Measurements from ENCODE around the gene CITED4. TPM values are rescaled to one million over a fixed set of nuclear protein-coding genes. Genes with fewer than 3 reads are reported as not detected.

Gene CITED4
- total and polyA plus RNA-seq, 11 donors = 3.2 to 49.5 (median 29.2) TPM

GRCh38 chr1:40819101-40819500, 43.1 kb downstream of the CITED4 start:
- no peaks in the 10 kb centered on the region for H3K36me3 ChIP-seq
- no peak overlapping the region for H3K4me3 ChIP-seq
- H3K4me1 ChIP-seq = peaks cover 0 to 12% (median 7%) of the 10 kb centered on the region in 12 donors
- no peaks in the 10 kb centered on the region for H3K9me3 ChIP-seq
- no peak for DNase-seq
- no peak for TF ChIP-seq POLR2A (IDR thresholded peaks at IDR 0.05)
- TF ChIP-seq, protein P1, sequence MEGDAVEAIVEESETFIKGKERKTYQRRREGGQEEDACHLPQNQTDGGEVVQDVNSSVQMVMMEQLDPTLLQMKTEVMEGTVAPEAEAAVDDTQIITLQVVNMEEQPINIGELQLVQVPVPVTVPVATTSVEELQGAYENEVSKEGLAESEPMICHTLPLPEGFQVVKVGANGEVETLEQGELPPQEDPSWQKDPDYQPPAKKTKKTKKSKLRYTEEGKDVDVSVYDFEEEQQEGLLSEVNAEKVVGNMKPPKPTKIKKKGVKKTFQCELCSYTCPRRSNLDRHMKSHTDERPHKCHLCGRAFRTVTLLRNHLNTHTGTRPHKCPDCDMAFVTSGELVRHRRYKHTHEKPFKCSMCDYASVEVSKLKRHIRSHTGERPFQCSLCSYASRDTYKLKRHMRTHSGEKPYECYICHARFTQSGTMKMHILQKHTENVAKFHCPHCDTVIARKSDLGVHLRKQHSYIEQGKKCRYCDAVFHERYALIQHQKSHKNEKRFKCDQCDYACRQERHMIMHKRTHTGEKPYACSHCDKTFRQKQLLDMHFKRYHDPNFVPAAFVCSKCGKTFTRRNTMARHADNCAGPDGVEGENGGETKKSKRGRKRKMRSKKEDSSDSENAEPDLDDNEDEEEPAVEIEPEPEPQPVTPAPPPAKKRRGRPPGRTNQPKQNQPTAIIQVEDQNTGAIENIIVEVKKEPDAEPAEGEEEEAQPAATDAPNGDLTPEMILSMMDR (IDR thresholded peaks at IDR 0.05) = no peak
- ATAC-seq = no peak
- no peak overlapping the region for H3K27ac ChIP-seq
- intact Hi-C loops (cut with DNase I) = no loop called here
- 52 to 67% (median 58%) methylated on average over 19 to 26 of the region's 26 CpGs for WGBS, 4 donors
- H3K27me3 ChIP-seq = peaks cover 0 to 10% (median 8%) of the 10 kb centered on the region in 9 donors

DNA sequence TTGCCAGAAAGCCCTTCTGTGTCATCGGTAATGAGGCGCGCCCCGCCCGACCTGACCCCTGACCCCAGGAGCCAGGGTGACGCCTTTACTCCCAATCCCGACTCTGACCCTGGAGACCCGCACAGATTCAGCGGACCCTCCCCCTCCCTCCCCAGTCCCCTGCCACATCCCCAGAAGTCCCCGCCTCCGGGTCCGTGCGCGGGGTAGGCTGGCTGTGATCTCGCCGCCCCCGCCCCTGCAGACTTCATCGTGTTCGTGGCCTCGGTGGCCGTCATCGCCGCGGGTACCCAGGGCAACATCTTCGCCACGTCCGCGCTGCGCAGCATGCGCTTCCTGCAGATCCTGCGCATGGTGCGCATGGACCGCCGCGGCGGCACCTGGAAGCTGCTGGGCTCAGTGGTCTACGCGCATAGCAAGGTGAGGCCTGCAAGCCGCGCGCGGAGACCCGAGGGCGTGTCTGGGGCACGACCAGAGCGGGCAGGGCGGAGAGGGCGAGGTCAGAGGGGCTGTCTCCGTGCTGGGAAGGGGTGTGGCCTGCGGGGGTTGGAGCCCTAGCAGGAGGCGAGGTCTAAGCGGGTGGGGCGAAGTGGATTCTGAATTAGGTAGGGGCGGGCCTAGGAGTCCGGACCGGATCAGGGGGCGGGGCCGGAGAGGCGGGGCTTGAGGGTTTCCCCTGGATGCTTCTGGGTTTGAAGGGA, 43.8 kb downstream of the CITED4 start:
- DNase-seq (peak; percentile 51 to 83 (median 54)), ATAC-seq (peak; percentile 21 to 84 (median 80))
- Histone ChIP-seq H3K4me3 (peak overlapping the region; percentile 2 to 58 (median 46)), H3K27ac (no peak overlapping the region), H3K4me1 (peaks cover 0 to 12% (median 7%) of the 10 kb centered on the region in 12 donors), H3K36me3 (no peaks in the 10 kb centered on the region), H3K9me3 (no peaks in the 10 kb centered on the region), H3K27me3 (peaks cover 0 to 10% (median 8%) of the 10 kb centered on the region in 9 donors)
- intact Hi-C loops (cut with DNase I) = no loop called here
- WGBS, 4 donors = 3 to 16% (median 6%) methylated on average over 47 to 59 of the region's 59 CpGs
- TF ChIP-seq, protein P1 (IDR thresholded peaks at IDR 0.05) = no peak
- no peak for TF ChIP-seq POLR2A (IDR thresholded peaks at IDR 0.05)

DNA sequence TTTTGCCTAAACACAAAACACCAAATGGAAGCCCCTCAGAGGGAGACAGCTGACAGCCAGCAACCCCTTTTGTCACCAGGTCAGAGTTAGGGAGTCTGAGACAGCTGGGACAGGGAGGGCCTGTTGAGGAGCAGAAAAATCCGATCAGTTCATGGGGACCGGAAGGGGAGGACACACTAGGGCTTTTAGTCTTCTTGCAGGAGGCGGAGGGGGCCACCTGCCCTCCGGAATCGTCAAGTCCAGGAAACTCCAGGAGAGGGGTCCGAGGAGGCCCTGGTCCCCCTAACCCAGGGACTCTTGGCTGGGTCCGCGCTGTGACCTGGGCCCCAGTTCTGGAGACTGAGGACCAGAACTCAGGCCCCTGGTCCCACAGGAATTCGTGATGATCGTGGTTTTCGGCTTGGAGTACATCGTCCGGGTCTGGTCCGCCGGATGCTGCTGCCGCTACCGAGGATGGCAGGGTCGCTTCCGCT, 44.3 kb downstream of the CITED4 start:
- H3K4me3 ChIP-seq = peak overlapping the region in 9 of 12 donors; percentile 39 to 58 (median 51)
- DNase-seq (no peak), ATAC-seq (no peak)
- 34 to 55% (median 51%) methylated on average over 11 to 19 of the region's 19 CpGs for WGBS, 4 donors
- H3K9me3 ChIP-seq = no peaks in the 10 kb centered on the region
- TF ChIP-seq POLR2A (IDR thresholded peaks at IDR 0.05) = no peak
- TF ChIP-seq, protein P1 (IDR thresholded peaks at IDR 0.05) = no peak
- H3K27me3 ChIP-seq = peaks cover 0 to 10% (median 8%) of the 10 kb centered on the region in 9 donors
- H3K36me3 ChIP-seq = no peaks in the 10 kb centered on the region
- peaks cover 0 to 12% (median 7%) of the 10 kb centered on the region in 12 donors for H3K4me1 ChIP-seq
- intact Hi-C loops (cut with DNase I) = no loop called here
- no peak overlapping the region for H3K27ac ChIP-seq

DNA sequence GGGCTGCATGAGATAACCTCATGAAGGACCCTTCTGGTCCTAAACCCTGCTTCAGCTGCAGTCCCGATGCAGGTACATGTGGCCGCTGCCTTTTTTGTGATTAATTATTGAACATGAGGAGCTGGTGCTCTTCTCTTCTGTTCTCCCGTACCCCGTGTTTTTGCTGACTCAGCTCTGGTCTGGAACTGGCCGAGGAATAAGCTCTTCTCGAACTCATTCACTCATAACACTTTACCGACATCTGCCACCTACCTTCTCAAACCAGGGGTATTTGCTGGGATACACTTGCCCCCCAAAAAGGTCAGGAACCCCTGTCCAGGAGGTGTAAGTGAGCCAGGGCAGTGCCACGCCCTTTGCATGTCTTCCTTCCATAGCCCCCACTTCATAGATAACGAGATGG, 46.7 kb downstream of the CITED4 start:
- no peak overlapping the region for H3K27ac ChIP-seq

More for the DNA sequence above, 46.7 kb downstream of the CITED4 start:
- ATAC-seq (no peak), DNase-seq (no peak)
- H3K9me3 ChIP-seq = no peaks in the 10 kb centered on the region
- intact Hi-C loops (cut with DNase I) = no loop called here
- 75 to 83% (median 81%) methylated on average over 9 of the region's 9 CpGs for WGBS, 4 donors
- H3K4me3 ChIP-seq = no peak overlapping the region
- peaks cover 0 to 10% (median 8%) of the 10 kb centered on the region in 9 donors for H3K27me3 ChIP-seq
- TF ChIP-seq POLR2A (IDR thresholded peaks at IDR 0.05) = no peak
- TF ChIP-seq, protein P1 (IDR thresholded peaks at IDR 0.05) = no peak
- H3K36me3 ChIP-seq = no peaks in the 10 kb centered on the region
- H3K4me1 ChIP-seq = peaks cover 0 to 12% (median 7%) of the 10 kb centered on the region in 12 donors
